ENCODE results near the gene TMEM191B.
A peak's percentile ranks its signal among the peaks of the same experiment; 100 is the strongest.
"Not testable (repeated sequence)": the region's sequence is repeated elsewhere in the genome, so short reads cannot be mapped to it uniquely, and the experiment has no call there.

TMEM191B gene

GRCh38 chr22:18527752-18528596 lies at the start of gene TMEM191B:
TMEM191B (plus strand) TSS chr22:18527802; CDS start chr22:18527981, 179 bp downstream.
- DNase-seq; in situ Hi-C loops (cut with HindIII; ENCODE audit: low pct_ligation_motif_present, low pct_unique_long_range_greater_than_20kb, low sequenced_read_pairs): not testable (repeated sequence)

- DNase-seq; in situ Hi-C loops (cut with HindIII; ENCODE audit: low pct_ligation_motif_present, low pct_unique_long_range_greater_than_20kb, low sequenced_read_pairs): not testable (repeated sequence)
Observed at GRCh38 chr22:18496227-18496626, 31.4 kb upstream of the TMEM191B start.

GRCh38 chr22:18511327-18511726 lies 16.3 kb upstream of the TMEM191B start:
- in situ Hi-C loops (cut with HindIII; ENCODE audit: low pct_ligation_motif_present, low pct_unique_long_range_greater_than_20kb, low sequenced_read_pairs); DNase-seq: not testable (repeated sequence)

- in situ Hi-C loops (cut with HindIII; ENCODE audit: low pct_ligation_motif_present, low pct_unique_long_range_greater_than_20kb, low sequenced_read_pairs); DNase-seq: not testable (repeated sequence)
Observed at GRCh38 chr22:18512378-18512777, 15.2 kb upstream of the TMEM191B start.

GRCh38 chr22:18513454-18513853 lies 14.1 kb upstream of the TMEM191B start:
- DNase-seq; in situ Hi-C loops (cut with HindIII; ENCODE audit: low pct_ligation_motif_present, low pct_unique_long_range_greater_than_20kb, low sequenced_read_pairs): not testable (repeated sequence)

GRCh38 chr22:18518061-18518460 lies 9.5 kb upstream of the TMEM191B start, which contains the start of gene GGTLC3:
GGTLC3 (minus strand) TSS chr22:18518161; CDS start chr22:18517897, 264 bp downstream.
- in situ Hi-C loops (cut with HindIII; ENCODE audit: low pct_ligation_motif_present, low pct_unique_long_range_greater_than_20kb, low sequenced_read_pairs); DNase-seq: not testable (repeated sequence)

- DNase-seq; in situ Hi-C loops (cut with HindIII; ENCODE audit: low pct_ligation_motif_present, low pct_unique_long_range_greater_than_20kb, low sequenced_read_pairs): not testable (repeated sequence)
Observed at GRCh38 chr22:18522762-18523161, 4.8 kb upstream of the TMEM191B start.

- in situ Hi-C loops (cut with HindIII; ENCODE audit: low pct_ligation_motif_present, low pct_unique_long_range_greater_than_20kb, low sequenced_read_pairs); DNase-seq: not testable (repeated sequence)
Observed at GRCh38 chr22:18523328-18523727, 4.3 kb upstream of the TMEM191B start.

- in situ Hi-C loops (cut with HindIII; ENCODE audit: low pct_ligation_motif_present, low pct_unique_long_range_greater_than_20kb, low sequenced_read_pairs): not testable (repeated sequence)
Observed at GRCh38 chr22:18528597-18529415, 1.2 kb downstream of the TMEM191B start.

GRCh38 chr22:18529416-18530145 lies 2.0 kb downstream of the TMEM191B start:
- in situ Hi-C loops (cut with HindIII; ENCODE audit: low pct_ligation_motif_present, low pct_unique_long_range_greater_than_20kb, low sequenced_read_pairs): not testable (repeated sequence)

More at GRCh38 chr22:18528597-18529415, 1.2 kb downstream of the TMEM191B start:
- DNase-seq: peak; percentile 76

GRCh38 chr22:18533633-18534032 lies 6.0 kb downstream of the TMEM191B start:
- DNase-seq; in situ Hi-C loops (cut with HindIII; ENCODE audit: low pct_ligation_motif_present, low pct_unique_long_range_greater_than_20kb, low sequenced_read_pairs): not testable (repeated sequence)

More at GRCh38 chr22:18529416-18530145, 2.0 kb downstream of the TMEM191B start:
- not testable (repeated sequence) for DNase-seq

GRCh38 chr22:18534315-18534714 lies 6.7 kb downstream of the TMEM191B start:
- DNase-seq; in situ Hi-C loops (cut with HindIII; ENCODE audit: low pct_ligation_motif_present, low pct_unique_long_range_greater_than_20kb, low sequenced_read_pairs): not testable (repeated sequence)

- in situ Hi-C loops (cut with HindIII; ENCODE audit: low pct_ligation_motif_present, low pct_unique_long_range_greater_than_20kb, low sequenced_read_pairs): not testable (repeated sequence)
Observed at GRCh38 chr22:18539994-18540393, 12.4 kb downstream of the TMEM191B start.

GRCh38 chr22:18543400-18543799 lies 15.8 kb downstream of the TMEM191B start:
- in situ Hi-C loops (cut with HindIII; ENCODE audit: low pct_ligation_motif_present, low pct_unique_long_range_greater_than_20kb, low sequenced_read_pairs): not testable (repeated sequence)

More at GRCh38 chr22:18539994-18540393, 12.4 kb downstream of the TMEM191B start:
- DNase-seq: not testable (repeated sequence)

GRCh38 chr22:18544615-18545014 lies 17.0 kb downstream of the TMEM191B start:
- in situ Hi-C loops (cut with HindIII; ENCODE audit: low pct_ligation_motif_present, low pct_unique_long_range_greater_than_20kb, low sequenced_read_pairs): not testable (repeated sequence)

More at GRCh38 chr22:18543400-18543799, 15.8 kb downstream of the TMEM191B start:
- not testable (repeated sequence) for DNase-seq

GRCh38 chr22:18549458-18550179 lies 22.0 kb downstream of the TMEM191B start:
- DNase-seq; in situ Hi-C loops (cut with HindIII; ENCODE audit: low pct_ligation_motif_present, low pct_unique_long_range_greater_than_20kb, low sequenced_read_pairs): not testable (repeated sequence)

More at GRCh38 chr22:18544615-18545014, 17.0 kb downstream of the TMEM191B start:
- DNase-seq: not testable (repeated sequence)

- in situ Hi-C loops (cut with HindIII; ENCODE audit: low pct_ligation_motif_present, low pct_unique_long_range_greater_than_20kb, low sequenced_read_pairs); DNase-seq: not testable (repeated sequence)
Observed at GRCh38 chr22:18551046-18551445, 23.4 kb downstream of the TMEM191B start.
